ENCODE measurements around the gene PI4KB. TPM values are rescaled to one million over a fixed set of nuclear protein-coding genes. Genes with fewer than 3 reads are reported as not detected.

PI4KB gene
- total and polyA plus RNA-seq, 9 of the 15 experiments (the other 6 are each of a cell fraction or from before 2014, with no cell fraction given): 3.1 to 65.4 (median 45.1) TPM

DNA sequence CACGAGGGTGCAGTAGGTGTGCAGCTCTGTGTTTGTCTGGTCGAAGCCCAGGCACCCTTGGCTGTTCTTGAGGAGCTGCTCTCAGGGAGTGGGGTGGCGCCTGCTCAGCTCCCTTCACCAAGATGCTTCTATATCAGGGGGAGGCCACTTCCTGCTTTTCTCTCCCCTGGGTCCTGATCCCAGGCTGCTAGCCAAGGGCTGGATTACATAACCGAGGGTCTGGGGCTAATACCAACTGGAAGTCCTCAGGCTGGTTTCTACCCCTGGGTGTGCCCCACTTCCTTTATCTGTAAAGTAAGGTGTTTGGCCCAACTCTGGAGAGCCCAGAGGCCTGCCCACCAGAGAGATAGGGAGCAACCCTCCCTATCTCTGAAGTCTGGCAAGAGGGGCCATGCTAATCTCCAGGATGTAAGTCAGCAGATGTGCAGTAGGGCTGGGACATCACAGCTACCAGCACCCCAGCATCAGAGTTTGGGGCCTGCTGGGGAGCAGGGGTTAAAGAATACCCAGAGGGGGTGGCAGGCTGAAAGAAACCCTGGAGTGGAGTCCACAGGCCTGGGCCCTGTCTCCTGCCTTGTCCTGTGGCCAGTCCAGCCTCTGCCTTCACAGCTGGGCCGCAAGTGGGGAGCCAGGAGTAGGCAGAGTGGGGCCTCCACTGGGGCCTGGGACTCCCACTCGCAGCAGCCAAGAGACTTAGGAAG, 43.1 kb upstream of the PI4KB start (continued):
- TF ChIP-seq, protein P1, sequence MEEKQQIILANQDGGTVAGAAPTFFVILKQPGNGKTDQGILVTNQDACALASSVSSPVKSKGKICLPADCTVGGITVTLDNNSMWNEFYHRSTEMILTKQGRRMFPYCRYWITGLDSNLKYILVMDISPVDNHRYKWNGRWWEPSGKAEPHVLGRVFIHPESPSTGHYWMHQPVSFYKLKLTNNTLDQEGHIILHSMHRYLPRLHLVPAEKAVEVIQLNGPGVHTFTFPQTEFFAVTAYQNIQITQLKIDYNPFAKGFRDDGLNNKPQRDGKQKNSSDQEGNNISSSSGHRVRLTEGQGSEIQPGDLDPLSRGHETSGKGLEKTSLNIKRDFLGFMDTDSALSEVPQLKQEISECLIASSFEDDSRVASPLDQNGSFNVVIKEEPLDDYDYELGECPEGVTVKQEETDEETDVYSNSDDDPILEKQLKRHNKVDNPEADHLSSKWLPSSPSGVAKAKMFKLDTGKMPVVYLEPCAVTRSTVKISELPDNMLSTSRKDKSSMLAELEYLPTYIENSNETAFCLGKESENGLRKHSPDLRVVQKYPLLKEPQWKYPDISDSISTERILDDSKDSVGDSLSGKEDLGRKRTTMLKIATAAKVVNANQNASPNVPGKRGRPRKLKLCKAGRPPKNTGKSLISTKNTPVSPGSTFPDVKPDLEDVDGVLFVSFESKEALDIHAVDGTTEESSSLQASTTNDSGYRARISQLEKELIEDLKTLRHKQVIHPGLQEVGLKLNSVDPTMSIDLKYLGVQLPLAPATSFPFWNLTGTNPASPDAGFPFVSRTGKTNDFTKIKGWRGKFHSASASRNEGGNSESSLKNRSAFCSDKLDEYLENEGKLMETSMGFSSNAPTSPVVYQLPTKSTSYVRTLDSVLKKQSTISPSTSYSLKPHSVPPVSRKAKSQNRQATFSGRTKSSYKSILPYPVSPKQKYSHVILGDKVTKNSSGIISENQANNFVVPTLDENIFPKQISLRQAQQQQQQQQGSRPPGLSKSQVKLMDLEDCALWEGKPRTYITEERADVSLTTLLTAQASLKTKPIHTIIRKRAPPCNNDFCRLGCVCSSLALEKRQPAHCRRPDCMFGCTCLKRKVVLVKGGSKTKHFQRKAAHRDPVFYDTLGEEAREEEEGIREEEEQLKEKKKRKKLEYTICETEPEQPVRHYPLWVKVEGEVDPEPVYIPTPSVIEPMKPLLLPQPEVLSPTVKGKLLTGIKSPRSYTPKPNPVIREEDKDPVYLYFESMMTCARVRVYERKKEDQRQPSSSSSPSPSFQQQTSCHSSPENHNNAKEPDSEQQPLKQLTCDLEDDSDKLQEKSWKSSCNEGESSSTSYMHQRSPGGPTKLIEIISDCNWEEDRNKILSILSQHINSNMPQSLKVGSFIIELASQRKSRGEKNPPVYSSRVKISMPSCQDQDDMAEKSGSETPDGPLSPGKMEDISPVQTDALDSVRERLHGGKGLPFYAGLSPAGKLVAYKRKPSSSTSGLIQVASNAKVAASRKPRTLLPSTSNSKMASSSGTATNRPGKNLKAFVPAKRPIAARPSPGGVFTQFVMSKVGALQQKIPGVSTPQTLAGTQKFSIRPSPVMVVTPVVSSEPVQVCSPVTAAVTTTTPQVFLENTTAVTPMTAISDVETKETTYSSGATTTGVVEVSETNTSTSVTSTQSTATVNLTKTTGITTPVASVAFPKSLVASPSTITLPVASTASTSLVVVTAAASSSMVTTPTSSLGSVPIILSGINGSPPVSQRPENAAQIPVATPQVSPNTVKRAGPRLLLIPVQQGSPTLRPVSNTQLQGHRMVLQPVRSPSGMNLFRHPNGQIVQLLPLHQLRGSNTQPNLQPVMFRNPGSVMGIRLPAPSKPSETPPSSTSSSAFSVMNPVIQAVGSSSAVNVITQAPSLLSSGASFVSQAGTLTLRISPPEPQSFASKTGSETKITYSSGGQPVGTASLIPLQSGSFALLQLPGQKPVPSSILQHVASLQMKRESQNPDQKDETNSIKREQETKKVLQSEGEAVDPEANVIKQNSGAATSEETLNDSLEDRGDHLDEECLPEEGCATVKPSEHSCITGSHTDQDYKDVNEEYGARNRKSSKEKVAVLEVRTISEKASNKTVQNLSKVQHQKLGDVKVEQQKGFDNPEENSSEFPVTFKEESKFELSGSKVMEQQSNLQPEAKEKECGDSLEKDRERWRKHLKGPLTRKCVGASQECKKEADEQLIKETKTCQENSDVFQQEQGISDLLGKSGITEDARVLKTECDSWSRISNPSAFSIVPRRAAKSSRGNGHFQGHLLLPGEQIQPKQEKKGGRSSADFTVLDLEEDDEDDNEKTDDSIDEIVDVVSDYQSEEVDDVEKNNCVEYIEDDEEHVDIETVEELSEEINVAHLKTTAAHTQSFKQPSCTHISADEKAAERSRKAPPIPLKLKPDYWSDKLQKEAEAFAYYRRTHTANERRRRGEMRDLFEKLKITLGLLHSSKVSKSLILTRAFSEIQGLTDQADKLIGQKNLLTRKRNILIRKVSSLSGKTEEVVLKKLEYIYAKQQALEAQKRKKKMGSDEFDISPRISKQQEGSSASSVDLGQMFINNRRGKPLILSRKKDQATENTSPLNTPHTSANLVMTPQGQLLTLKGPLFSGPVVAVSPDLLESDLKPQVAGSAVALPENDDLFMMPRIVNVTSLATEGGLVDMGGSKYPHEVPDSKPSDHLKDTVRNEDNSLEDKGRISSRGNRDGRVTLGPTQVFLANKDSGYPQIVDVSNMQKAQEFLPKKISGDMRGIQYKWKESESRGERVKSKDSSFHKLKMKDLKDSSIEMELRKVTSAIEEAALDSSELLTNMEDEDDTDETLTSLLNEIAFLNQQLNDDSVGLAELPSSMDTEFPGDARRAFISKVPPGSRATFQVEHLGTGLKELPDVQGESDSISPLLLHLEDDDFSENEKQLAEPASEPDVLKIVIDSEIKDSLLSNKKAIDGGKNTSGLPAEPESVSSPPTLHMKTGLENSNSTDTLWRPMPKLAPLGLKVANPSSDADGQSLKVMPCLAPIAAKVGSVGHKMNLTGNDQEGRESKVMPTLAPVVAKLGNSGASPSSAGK (IDR thresholded peaks at IDR 0.05): no peak
- TF ChIP-seq ZNF699 (CRISPR knock-in tag; IDR thresholded peaks at IDR 0.05; ENCODE audit: insufficient replicate concordance) (no peak), FIP1L1 (IDR thresholded peaks at IDR 0.05; ENCODE audit: low read depth, low read length, poor library complexity, severe bottlenecking) (no peak), OTX1 (CRISPR knock-in tag; IDR thresholded peaks at IDR 0.05) (no peak), BHLHE40 (IDR thresholded peaks at IDR 0.05; ENCODE audit: low read length) (no peak), DDX20 (tag; IDR thresholded peaks at IDR 0.05; ENCODE audit: low read depth) (no peak), ZNF583 (CRISPR knock-in tag; IDR thresholded peaks at IDR 0.05) (no peak), MTA1 (IDR thresholded peaks at IDR 0.05; ENCODE audit: borderline replicate concordance) (no peak), RBM39 (optimal IDR thresholded peaks at IDR 0.05; ENCODE audit: low read depth, low read length) (no peak), NELFE (IDR thresholded peaks at IDR 0.05; ENCODE audit: insufficient read depth, insufficient read length) (no peak), ZNF23 (CRISPR knock-in tag; IDR thresholded peaks at IDR 0.05) (no peak), RBM34 (IDR thresholded peaks at IDR 0.05; ENCODE audit: borderline replicate concordance, insufficient read depth, low read length) (no peak), CHD1 (IDR thresholded peaks at IDR 0.05; ENCODE audit: low read length) (no peak), HSF4 (CRISPR knock-in tag; IDR thresholded peaks at IDR 0.05; ENCODE audit: borderline replicate concordance) (no peak), TAF1 (IDR thresholded peaks at IDR 0.05; ENCODE audit: control insufficient read depth, extremely low read depth, insufficient read depth, low read length, severe bottlenecking) (peak; percentile 12), PCBP2 (IDR thresholded peaks at IDR 0.05; ENCODE audit: low read depth, low read length, poor library complexity, severe bottlenecking) (no peak), EP400 (IDR thresholded peaks at IDR 0.05) (no peak), ZNF146 (CRISPR knock-in tag; IDR thresholded peaks at IDR 0.05; ENCODE audit: unreplicated experiment) (no peak)
